Measurements from ENCODE around the gene ATP6AP2. TPM values are rescaled to one million over a fixed set of nuclear protein-coding genes. Genes with fewer than 3 reads are reported as not detected.

ATP6AP2 gene
- total RNA-seq, 1 donor from 2014 or later: 42.5 TPM

DNA sequence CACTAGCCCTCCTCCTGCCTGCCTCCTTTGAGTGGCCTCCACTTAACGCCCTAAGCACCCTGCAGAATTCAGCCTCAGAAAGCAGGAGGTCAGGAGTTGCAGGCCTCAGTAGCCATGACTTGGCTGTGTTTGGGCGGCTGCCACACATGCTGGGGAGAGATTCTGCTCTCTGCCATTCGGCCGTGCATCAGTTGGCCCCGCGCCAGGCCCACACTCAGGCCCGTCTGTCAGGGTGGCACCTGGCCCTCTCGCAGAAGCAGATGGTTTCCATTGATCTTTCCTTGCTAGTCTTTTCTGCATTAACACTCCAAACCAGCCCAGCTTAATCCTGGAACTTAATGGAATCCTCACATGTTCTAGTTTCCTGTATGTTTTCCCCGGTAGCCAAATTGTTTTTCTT lies 30.7 kb upstream of the ATP6AP2 start:
- Histone ChIP-seq H3K4me3 (no peak overlapping the region), H3K36me3 (no peaks in the 10 kb centered on the region), H3K4me1 (no peaks in the 10 kb centered on the region), H3K9me3 (replicated peaks) (no peaks in the 10 kb centered on the region), H3K27ac (replicated peaks) (no peak overlapping the region), H3K27me3 (ENCODE audit: low read depth) (no peaks in the 10 kb centered on the region)
- TF ChIP-seq, protein P1, sequence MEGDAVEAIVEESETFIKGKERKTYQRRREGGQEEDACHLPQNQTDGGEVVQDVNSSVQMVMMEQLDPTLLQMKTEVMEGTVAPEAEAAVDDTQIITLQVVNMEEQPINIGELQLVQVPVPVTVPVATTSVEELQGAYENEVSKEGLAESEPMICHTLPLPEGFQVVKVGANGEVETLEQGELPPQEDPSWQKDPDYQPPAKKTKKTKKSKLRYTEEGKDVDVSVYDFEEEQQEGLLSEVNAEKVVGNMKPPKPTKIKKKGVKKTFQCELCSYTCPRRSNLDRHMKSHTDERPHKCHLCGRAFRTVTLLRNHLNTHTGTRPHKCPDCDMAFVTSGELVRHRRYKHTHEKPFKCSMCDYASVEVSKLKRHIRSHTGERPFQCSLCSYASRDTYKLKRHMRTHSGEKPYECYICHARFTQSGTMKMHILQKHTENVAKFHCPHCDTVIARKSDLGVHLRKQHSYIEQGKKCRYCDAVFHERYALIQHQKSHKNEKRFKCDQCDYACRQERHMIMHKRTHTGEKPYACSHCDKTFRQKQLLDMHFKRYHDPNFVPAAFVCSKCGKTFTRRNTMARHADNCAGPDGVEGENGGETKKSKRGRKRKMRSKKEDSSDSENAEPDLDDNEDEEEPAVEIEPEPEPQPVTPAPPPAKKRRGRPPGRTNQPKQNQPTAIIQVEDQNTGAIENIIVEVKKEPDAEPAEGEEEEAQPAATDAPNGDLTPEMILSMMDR (IDR thresholded peaks at IDR 0.05; ENCODE audit: borderline replicate concordance): no peak
- intact Hi-C loops (cut with micrococcal nuclease): no loop called here
- DNase-seq: no peak

DNA sequence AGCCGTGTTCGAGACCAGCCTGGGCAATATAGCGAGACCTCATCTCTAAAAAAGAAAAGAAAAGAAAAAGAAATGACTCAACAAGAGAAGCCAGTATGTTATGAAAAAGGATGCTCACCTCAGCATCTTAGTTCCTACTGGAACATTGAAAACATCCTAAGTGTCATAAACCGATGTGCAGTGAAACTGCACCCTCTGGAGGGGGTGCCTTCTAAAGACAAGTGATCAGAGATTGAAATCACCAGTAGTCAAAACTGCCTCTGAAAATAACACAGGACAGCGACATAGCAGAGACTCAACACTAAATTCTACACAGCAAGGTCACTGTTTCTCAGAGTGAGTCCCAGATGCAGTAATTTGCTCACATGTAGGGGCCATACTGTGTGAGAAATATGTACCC lies 28.0 kb upstream of the ATP6AP2 start:
- no peak overlapping the region for H3K27ac ChIP-seq (replicated peaks)
- intact Hi-C loops (cut with micrococcal nuclease): no loop called here
- H3K4me3 ChIP-seq: no peak overlapping the region
- TF ChIP-seq, protein P1 (IDR thresholded peaks at IDR 0.05; ENCODE audit: borderline replicate concordance): peak; percentile 13
- H3K9me3 ChIP-seq (replicated peaks): no peaks in the 10 kb centered on the region
- no peaks in the 10 kb centered on the region for H3K4me1 ChIP-seq
- DNase-seq: no peak
- no peaks in the 10 kb centered on the region for H3K27me3 ChIP-seq (ENCODE audit: low read depth)
- H3K36me3 ChIP-seq: no peaks in the 10 kb centered on the region

DNA sequence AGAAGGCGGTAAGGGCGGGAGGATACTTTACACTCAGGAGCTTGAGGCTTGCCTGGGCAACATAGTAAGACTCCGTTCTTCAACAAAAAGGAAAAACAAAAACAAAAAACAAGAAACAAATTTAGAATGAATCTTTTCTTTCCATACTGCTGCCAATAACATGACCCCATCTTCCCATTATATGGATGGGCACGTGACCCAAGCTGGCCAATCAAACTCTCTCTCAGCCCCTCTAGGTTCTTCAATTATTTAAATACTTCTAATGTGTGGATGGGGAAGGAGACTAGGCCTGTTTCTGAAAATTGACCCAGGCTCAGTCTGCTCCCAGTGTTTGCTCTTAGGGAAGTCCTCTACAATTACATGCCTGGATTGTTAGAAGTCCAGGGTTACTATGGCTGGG lies 22.2 kb upstream of the ATP6AP2 start:
- Histone ChIP-seq H3K36me3 (no peaks in the 10 kb centered on the region), H3K4me1 (no peaks in the 10 kb centered on the region), H3K4me3 (no peak overlapping the region), H3K9me3 (replicated peaks) (no peaks in the 10 kb centered on the region), H3K27me3 (ENCODE audit: low read depth) (no peaks in the 10 kb centered on the region), H3K27ac (replicated peaks) (no peak overlapping the region)
- DNase-seq: no peak
- TF ChIP-seq, protein P1 (IDR thresholded peaks at IDR 0.05; ENCODE audit: borderline replicate concordance): no peak
- intact Hi-C loops (cut with micrococcal nuclease): no loop called here

DNA sequence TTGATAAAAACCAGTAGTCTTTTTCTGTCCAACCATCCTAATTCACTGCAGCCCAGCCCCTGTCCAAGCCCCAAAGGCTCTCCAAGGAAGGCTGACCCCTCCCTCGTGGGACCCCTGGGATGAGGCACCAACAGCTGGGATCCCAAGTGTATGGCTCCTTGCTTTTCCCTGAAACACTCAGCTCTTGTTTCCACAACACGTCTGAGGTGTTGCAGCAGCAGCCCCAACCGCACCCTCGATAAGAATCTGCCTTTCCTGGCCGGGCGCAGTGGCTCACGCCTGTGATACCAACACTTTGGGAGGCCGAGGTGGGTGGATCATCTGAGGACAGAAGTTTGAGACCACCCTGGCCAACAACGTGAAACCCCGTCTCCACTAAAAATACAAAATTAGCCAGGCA lies 17.0 kb upstream of the ATP6AP2 start:
- no peaks in the 10 kb centered on the region for H3K27me3 ChIP-seq (ENCODE audit: low read depth)
- no peak for DNase-seq
- no peaks in the 10 kb centered on the region for H3K4me1 ChIP-seq
- TF ChIP-seq, protein P1 (IDR thresholded peaks at IDR 0.05; ENCODE audit: borderline replicate concordance): no peak
- no peak overlapping the region for H3K4me3 ChIP-seq
- H3K9me3 ChIP-seq (replicated peaks): no peaks in the 10 kb centered on the region
- H3K36me3 ChIP-seq: no peaks in the 10 kb centered on the region
- no peak overlapping the region for H3K27ac ChIP-seq (replicated peaks)
- intact Hi-C loops (cut with micrococcal nuclease): no loop called here

DNA sequence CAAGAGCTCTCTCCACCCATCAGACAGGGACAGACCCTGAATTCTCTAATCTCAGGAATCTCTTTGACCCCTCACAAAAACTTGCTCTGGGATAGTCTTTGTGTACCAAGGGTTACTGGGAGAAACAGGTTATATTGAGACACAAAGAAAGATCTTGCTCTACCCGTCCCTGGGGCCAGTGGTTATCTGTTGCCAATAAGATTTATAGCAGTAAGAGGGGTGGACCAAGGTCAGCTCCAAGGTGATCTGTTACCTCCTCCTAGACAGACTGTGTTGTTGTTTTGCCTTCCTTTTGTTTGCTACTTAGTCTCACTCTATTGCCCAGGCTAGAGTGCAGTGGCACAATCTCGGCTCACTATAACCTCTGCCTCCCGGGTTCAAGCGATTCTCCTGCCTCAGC lies 16.3 kb upstream of the ATP6AP2 start:
- no peak overlapping the region for H3K27ac ChIP-seq (replicated peaks)
- H3K36me3 ChIP-seq: no peaks in the 10 kb centered on the region
- intact Hi-C loops (cut with micrococcal nuclease): no loop called here
- H3K9me3 ChIP-seq (replicated peaks): no peaks in the 10 kb centered on the region
- no peaks in the 10 kb centered on the region for H3K27me3 ChIP-seq (ENCODE audit: low read depth)
- no peak overlapping the region for H3K4me3 ChIP-seq
- TF ChIP-seq, protein P1 (IDR thresholded peaks at IDR 0.05; ENCODE audit: borderline replicate concordance): no peak
- H3K4me1 ChIP-seq: no peaks in the 10 kb centered on the region
- DNase-seq: no peak
